Neural progenitor cell (in vitro differentiated cells): ENCODE results near the gene PRKD1.

Source experiments
- CTCF ChIP-seq: fragments of 200-600 bp; sonication (generic); IDR thresholded peaks from 2 replicates; pipeline ENCODE4 v1.5.1; 2017; ENCODE audit warnings: antibody characterized with exemption, mild to moderate bottlenecking
- EZH2phosphoT487 ChIP-seq: fragments of 200-600 bp; sonication (generic); IDR thresholded peaks from 2 replicates; pipeline ENCODE4 v1.6.1; 2017; ENCODE audit warnings: antibody characterized with exemption

GRCh38 chr14:29847056-29847380 lies 80.6 kb downstream of the PRKD1 start:
- TF ChIP-seq EZH2phosphoT487 (no peak), CTCF (no peak)
